Vagina (tissue), 2 donors: Measurements from ENCODE around the gene SLC35E4. TPM values are rescaled to one million over a fixed set of nuclear protein-coding genes. Genes with fewer than 3 reads are reported as not detected.
"Not testable (repeated sequence)": the region's sequence is repeated elsewhere in the genome, so short reads cannot be mapped to it uniquely, and the experiment has no call there.

Experiments used
- DNase-seq, 2 donors: peaks; one replicate each; pipeline ENCODE4 v3.0.0-alpha.2; 2017; ENCODE audit errors: extremely low spot score in 2 of 2
- H3K27ac ChIP-seq: fragments of 200-600 bp; sonication (generic); one replicate; pipeline ENCODE4 v1.5.1; 2019
- H3K27me3 ChIP-seq: fragments of 200-600 bp; sonication (generic); one replicate; pipeline ENCODE4 v1.5.1; 2019
- H3K36me3 ChIP-seq, 2 donors: fragments of 200-600 bp; sonication (generic); one replicate each; pipeline ENCODE4 v1.5.1; 2017 to 2019
- H3K4me1 ChIP-seq: fragments of 200-600 bp; sonication (generic); one replicate; pipeline ENCODE4 v1.5.1; 2019
- H3K4me3 ChIP-seq, 2 donors: fragments of 200-600 bp; sonication (generic); 1 replicate in 1 of 2; 2 replicates in 1 of 2; pipeline ENCODE4 v1.5.1; 2016 to 2019
- H3K9me3 ChIP-seq: fragments of 200-600 bp; sonication (generic); one replicate; pipeline ENCODE4 v1.5.1; 2019
- POLR2A ChIP-seq, 2 donors: fragments of 450-650 bp; IDR thresholded peaks; one replicate each; pipeline ENCODE4 v1.6.1; 2017; ENCODE audit warnings: antibody characterized with exemption in 2 of 2, mild to moderate bottlenecking in 2 of 2, moderate library complexity in 2 of 2
- POLR2AphosphoS5 ChIP-seq, 2 donors: sonication (generic); formaldehyde crosslinking; IDR thresholded peaks; one replicate each; pipeline ENCODE4 v1.9.0; 2017; ENCODE audit warnings: antibody characterized with exemption in 2 of 2, mild to moderate bottlenecking in 2 of 2, low read depth in 1 of 2; ENCODE audit not compliant: insufficient read depth in 1 of 2
- intact Hi-C: fragments of 100-400 bp; cut with DNase I; formaldehyde crosslinking; loops from one replicate; pipeline ENCODE4 v1.15.1; 2023
- total RNA-seq: library from RNA; depleted of rRNA; stranded (reverse); fragments of >200 nt; gene quantifications from one replicate; pipeline ENCODE4 v1.2.3, GENCODE V29; 2016
- TF ChIP-seq, protein P1 (sequence below), 3 experiments: fragments of 450-650 bp in 2 of 3; fragments of 200-600 bp in 1 of 3; sonication (generic) in 1 of 3; IDR thresholded peaks; one replicate each; pipeline ENCODE4 v1.5.1; 2017 to 2019; ENCODE audit warnings: antibody characterized with exemption in 3 of 3, mild to moderate bottlenecking in 2 of 3, moderate library complexity in 2 of 3

Gene SLC35E4
- total RNA-seq, 1 donor from 2014 or later = 6.4 TPM

DNA sequence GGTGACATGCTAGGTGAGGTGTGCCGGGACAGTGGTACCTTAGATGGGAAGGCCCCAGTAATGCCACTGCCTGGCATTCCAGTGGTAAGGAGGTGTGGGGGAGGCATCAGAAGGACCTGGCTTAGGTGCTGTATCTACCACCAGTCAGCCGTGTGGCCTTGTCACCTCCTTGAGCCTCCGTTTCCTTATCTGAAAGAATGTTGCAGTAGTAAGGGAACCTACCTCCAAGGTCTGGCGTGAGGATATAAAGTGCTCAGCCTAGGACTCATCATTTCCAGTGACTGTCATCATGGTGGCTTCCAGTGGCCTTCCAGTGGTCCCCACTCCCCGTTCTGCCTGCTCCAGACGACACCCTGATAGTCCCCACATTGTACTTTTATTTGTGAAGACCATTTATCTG, 38.9 kb downstream of the SLC35E4 start:
- TF ChIP-seq POLR2AphosphoS5 (IDR thresholded peaks at IDR 0.05; ENCODE audit: insufficient read depth in 1 of 2, low read depth in 1 of 2) (no peak), POLR2A (IDR thresholded peaks at IDR 0.05) (no peak)
- TF ChIP-seq, protein P1, sequence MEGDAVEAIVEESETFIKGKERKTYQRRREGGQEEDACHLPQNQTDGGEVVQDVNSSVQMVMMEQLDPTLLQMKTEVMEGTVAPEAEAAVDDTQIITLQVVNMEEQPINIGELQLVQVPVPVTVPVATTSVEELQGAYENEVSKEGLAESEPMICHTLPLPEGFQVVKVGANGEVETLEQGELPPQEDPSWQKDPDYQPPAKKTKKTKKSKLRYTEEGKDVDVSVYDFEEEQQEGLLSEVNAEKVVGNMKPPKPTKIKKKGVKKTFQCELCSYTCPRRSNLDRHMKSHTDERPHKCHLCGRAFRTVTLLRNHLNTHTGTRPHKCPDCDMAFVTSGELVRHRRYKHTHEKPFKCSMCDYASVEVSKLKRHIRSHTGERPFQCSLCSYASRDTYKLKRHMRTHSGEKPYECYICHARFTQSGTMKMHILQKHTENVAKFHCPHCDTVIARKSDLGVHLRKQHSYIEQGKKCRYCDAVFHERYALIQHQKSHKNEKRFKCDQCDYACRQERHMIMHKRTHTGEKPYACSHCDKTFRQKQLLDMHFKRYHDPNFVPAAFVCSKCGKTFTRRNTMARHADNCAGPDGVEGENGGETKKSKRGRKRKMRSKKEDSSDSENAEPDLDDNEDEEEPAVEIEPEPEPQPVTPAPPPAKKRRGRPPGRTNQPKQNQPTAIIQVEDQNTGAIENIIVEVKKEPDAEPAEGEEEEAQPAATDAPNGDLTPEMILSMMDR (IDR thresholded peaks at IDR 0.05) = no peak

DNA sequence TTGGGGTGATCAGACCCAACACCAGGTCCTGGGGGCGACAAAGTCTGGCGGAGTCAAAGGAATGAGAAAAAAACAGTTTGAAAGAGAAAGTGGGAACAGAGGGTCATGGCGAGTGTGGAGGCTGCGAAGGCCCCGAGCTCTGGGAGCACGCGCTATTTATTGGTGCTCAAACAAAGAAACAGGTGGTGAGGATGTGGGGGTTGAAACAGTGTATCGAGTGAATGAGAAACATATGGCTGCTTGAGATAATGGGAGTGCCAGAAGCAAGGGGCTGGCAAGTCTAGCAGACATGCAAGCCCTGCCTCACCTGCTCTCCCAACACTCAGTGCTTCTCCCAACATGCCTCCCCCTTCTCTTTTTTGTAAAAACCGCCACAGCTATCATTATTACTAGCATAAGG, 39.9 kb downstream of the SLC35E4 start:
- intact Hi-C loops = no loop called here
- Histone ChIP-seq H3K4me3 (no peak overlapping the region), H3K4me1 (no peaks in the 10 kb centered on the region), H3K27ac (no peak overlapping the region), H3K27me3 (no peaks in the 10 kb centered on the region), H3K36me3 (no peaks in the 10 kb centered on the region), H3K9me3 (no peaks in the 10 kb centered on the region)
- TF ChIP-seq, protein P1 (IDR thresholded peaks at IDR 0.05) = no peak
- TF ChIP-seq POLR2AphosphoS5 (IDR thresholded peaks at IDR 0.05; ENCODE audit: insufficient read depth in 1 of 2, low read depth in 1 of 2) (no peak), POLR2A (IDR thresholded peaks at IDR 0.05) (no peak)
- no peak for DNase-seq

More for the DNA sequence above, 38.9 kb downstream of the SLC35E4 start:
- no peaks in the 10 kb centered on the region for H3K9me3 ChIP-seq
- no peaks in the 10 kb centered on the region for H3K36me3 ChIP-seq
- no peak for DNase-seq
- H3K27me3 ChIP-seq = no peaks in the 10 kb centered on the region
- intact Hi-C loops = no loop called here
- H3K4me3 ChIP-seq = no peak overlapping the region
- no peak overlapping the region for H3K27ac ChIP-seq
- H3K4me1 ChIP-seq = no peaks in the 10 kb centered on the region

GRCh38 chr22:30676565-30676964, 41.0 kb downstream of the SLC35E4 start:
- intact Hi-C loops = not testable (repeated sequence)

GRCh38 chr22:30679895-30680690, 44.5 kb downstream of the SLC35E4 start:
- H3K4me1 ChIP-seq, H3K4me3 ChIP-seq, intact Hi-C loops, H3K27ac ChIP-seq, H3K36me3 ChIP-seq, H3K9me3 ChIP-seq, H3K27me3 ChIP-seq, DNase-seq: not testable (repeated sequence)

More at GRCh38 chr22:30676565-30676964, 41.0 kb downstream of the SLC35E4 start:
- H3K27ac ChIP-seq, H3K4me1 ChIP-seq, H3K27me3 ChIP-seq, H3K4me3 ChIP-seq, H3K36me3 ChIP-seq, DNase-seq, H3K9me3 ChIP-seq: not testable (repeated sequence)

GRCh38 chr22:30680991-30681770, 45.6 kb downstream of the SLC35E4 start:
- no peaks in the 10 kb centered on the region for H3K27me3 ChIP-seq
- TF ChIP-seq POLR2AphosphoS5 (IDR thresholded peaks at IDR 0.05; ENCODE audit: insufficient read depth in 1 of 2, low read depth in 1 of 2) (no peak), POLR2A (IDR thresholded peaks at IDR 0.05) (no peak)
- TF ChIP-seq, protein P1 (IDR thresholded peaks at IDR 0.05) = no peak
- H3K36me3 ChIP-seq = no peaks in the 10 kb centered on the region
- H3K4me1 ChIP-seq = no peaks in the 10 kb centered on the region
- H3K27ac ChIP-seq = no peak overlapping the region
- no peaks in the 10 kb centered on the region for H3K9me3 ChIP-seq
- intact Hi-C loops = no loop called here
- H3K4me3 ChIP-seq = no peak overlapping the region
- DNase-seq = no peak

- Histone ChIP-seq H3K36me3 (no peaks in the 10 kb centered on the region), H3K9me3 (no peaks in the 10 kb centered on the region), H3K27ac (no peak overlapping the region), H3K4me3 (no peak overlapping the region), H3K4me1 (no peaks in the 10 kb centered on the region), H3K27me3 (no peaks in the 10 kb centered on the region)
- intact Hi-C loops = no loop called here
- no peak for DNase-seq
- TF ChIP-seq, protein P1 (IDR thresholded peaks at IDR 0.05) = no peak
- TF ChIP-seq POLR2AphosphoS5 (IDR thresholded peaks at IDR 0.05; ENCODE audit: insufficient read depth in 1 of 2, low read depth in 1 of 2) (no peak), POLR2A (IDR thresholded peaks at IDR 0.05) (no peak)
These were observed 46.2 kb downstream of the SLC35E4 start for GRCh38 chr22:30681831-30682230.
